ENCODE measurements around the gene DNAJB6.

The DNAJB6 gene

DNA sequence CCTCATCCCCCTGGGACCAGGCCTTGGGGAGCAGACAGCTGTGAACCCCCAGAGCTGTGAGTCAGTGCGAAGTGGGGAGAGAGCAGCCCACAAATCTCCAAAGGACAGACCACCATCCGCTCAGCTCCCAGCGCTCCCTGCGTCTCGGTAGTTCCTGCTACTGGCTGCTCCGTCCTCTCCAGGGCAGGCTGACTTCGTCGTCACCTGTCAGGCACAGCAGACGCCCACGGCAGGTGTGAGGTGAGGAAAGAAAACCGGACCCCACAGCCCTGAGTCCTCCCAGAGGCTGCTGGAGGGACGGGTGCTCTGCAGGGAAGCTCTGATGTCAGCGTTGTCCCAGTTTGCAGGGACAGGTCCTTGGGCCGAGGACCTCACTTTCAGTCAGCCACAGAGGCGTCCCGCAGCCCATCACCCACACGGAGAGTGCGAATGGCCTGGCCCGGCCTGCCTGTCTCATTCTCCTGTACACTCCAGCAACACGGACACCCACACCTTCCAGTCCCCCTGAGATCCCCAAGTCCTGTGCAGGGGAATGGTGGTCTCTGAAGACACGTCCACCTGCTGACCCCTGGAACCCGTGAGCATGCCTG lies 95.2 kb downstream of the DNAJB6 start:
- TF ChIP-seq, protein P1, sequence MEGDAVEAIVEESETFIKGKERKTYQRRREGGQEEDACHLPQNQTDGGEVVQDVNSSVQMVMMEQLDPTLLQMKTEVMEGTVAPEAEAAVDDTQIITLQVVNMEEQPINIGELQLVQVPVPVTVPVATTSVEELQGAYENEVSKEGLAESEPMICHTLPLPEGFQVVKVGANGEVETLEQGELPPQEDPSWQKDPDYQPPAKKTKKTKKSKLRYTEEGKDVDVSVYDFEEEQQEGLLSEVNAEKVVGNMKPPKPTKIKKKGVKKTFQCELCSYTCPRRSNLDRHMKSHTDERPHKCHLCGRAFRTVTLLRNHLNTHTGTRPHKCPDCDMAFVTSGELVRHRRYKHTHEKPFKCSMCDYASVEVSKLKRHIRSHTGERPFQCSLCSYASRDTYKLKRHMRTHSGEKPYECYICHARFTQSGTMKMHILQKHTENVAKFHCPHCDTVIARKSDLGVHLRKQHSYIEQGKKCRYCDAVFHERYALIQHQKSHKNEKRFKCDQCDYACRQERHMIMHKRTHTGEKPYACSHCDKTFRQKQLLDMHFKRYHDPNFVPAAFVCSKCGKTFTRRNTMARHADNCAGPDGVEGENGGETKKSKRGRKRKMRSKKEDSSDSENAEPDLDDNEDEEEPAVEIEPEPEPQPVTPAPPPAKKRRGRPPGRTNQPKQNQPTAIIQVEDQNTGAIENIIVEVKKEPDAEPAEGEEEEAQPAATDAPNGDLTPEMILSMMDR (conservative IDR thresholded peaks at IDR 0.05; ENCODE audit: low read depth, low read length), result no peak
- no peak overlapping the region for H3K4me3 ChIP-seq (ENCODE audit: low read depth, low read length)
- DNase-seq (ENCODE audit: low read depth), result no peak

DNA sequence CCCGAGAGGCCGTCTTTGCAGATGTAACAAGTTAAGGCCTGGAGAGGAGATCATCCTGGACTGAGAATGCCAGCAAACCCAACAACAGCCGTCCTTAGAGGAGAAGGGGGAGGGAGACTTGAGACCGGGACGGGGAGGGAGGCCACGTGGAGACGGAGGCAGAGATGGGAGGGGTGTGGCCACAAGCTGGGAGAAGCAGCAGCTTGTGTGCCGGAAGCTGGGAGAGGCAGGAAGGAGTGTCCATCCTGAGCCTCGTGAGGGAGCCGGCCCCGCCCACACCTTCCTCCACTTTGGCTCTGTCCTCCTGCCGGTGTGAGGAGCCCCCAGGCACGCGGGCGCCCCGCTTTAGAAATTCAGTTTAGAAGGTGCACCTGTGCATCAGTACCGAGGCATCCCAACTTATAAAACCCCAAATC lies 95.7 kb downstream of the DNAJB6 start:
- DNase-seq (ENCODE audit: low read depth), result peak; percentile 83

DNA sequence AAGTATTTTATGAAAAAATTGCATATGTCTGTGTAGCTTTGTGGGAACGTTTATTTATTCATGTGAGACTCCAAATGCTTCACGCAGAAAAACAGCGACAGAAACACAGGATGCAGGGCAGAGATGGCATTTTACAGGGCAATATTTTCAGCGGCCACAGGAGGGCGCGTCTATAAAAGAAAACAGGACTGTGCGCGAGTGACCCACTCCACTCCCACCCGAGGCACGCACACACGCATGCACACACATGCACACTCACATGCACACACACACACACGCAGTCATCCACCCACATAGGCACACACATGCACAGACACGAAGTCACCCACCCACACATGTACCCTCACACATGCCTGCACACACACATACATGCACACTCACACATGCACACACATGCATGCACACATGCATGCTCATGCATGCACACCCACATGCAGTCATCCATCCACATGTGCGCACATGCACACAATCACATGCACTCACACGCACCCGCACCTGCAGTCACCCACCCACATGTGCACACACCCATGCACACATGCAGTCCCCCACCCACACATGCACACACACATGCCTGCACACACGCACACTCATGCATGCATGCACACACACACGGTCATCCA lies 96.3 kb downstream of the DNAJB6 start:
- peak; percentile 54 for DNase-seq (ENCODE audit: low read depth)
- H3K4me3 ChIP-seq (ENCODE audit: low read depth, low read length), result peak overlapping the region; percentile 22
- TF ChIP-seq, protein P1 (conservative IDR thresholded peaks at IDR 0.05; ENCODE audit: low read depth, low read length), result peak; percentile 83

More for the DNA sequence above, 95.7 kb downstream of the DNAJB6 start:
- peak overlapping the region; percentile 22 for H3K4me3 ChIP-seq (ENCODE audit: low read depth, low read length)
- TF ChIP-seq, protein P1 (conservative IDR thresholded peaks at IDR 0.05; ENCODE audit: low read depth, low read length), result no peak

DNA sequence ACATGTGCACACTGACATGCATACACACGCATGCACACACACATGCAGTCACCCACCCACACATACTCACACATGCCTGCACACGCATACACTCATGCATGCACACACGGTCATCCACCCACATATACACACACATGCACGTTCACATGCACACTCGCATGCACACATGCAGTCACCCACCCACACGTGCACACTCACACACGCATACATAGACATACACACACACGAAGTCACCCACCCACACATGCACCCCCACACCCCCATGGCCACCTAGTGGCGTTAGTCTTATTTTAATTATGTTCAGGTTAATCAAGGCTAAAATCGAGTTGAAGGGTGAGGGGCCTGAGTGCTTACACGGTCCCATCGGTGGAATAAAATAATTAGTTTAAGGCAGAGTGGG lies 96.8 kb downstream of the DNAJB6 start:
- no peak overlapping the region for H3K4me3 ChIP-seq (ENCODE audit: low read depth, low read length)
- TF ChIP-seq, protein P1 (conservative IDR thresholded peaks at IDR 0.05; ENCODE audit: low read depth, low read length), result no peak
- DNase-seq (ENCODE audit: low read depth), result no peak

DNA sequence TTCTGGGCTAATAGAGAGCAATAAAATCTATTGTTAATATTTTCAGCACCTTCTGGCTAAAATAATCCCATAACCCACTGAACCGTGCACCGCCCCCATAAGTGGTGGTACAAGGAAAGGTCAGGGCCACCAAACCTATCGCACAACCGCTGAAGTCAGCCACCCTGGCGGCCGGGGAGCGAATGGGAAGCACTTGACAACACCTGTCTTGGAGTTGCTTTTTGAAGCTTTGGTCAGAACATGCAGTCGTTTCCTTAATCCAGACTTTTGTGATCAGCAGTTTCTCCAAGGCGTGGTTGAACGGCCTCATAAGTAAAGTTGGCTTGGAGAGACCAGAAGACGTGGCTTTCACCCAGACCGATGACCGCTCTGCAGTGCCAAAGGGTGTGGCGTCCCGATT lies 97.4 kb downstream of the DNAJB6 start:
- DNase-seq (ENCODE audit: low read depth), result no peak
- no peak overlapping the region for H3K4me3 ChIP-seq (ENCODE audit: low read depth, low read length)
- TF ChIP-seq, protein P1 (conservative IDR thresholded peaks at IDR 0.05; ENCODE audit: low read depth, low read length), result no peak

DNA sequence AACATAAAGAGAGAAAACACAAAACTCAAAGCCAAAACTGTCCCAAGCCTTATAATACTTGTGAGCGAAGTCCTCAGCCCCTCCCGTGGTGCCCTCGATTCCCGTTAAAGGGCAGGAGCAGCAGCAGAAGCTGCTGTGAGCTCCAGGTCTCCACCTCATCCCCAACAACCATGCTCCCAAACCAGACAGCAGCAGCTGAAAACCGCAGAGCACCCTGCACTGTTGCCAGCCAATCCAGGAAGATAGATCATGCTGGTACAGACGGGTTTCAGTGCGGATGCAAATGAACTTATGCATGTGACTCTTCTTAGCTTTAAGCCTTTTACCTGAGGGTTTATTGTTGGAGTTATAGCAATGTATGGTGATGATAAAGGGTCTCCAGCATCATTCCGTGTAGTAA lies 97.9 kb downstream of the DNAJB6 start:
- no peak for DNase-seq (ENCODE audit: low read depth)
- TF ChIP-seq, protein P1 (conservative IDR thresholded peaks at IDR 0.05; ENCODE audit: low read depth, low read length), result no peak
- no peak overlapping the region for H3K4me3 ChIP-seq (ENCODE audit: low read depth, low read length)

DNA sequence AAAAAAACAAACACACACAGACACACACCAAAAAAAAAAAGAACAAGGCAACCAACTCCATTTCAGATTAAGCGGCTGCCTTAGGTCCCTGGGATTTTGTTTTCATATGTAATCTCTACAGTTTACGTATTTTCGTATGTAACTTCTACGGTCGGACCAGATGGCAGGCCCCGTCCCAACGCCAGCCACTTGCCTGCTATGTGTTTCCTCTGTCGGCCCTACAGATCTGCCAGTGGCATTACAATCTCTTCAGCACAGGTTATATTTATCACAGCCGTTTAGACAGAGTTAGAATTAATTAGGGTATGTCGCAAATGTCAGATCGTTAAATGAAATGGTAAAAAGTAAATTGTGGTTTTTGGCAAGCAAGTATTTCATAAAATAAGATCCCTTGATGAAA lies 99.3 kb downstream of the DNAJB6 start:
- no peak for DNase-seq (ENCODE audit: low read depth)
- TF ChIP-seq, protein P1 (conservative IDR thresholded peaks at IDR 0.05; ENCODE audit: low read depth, low read length), result no peak
- H3K4me3 ChIP-seq (ENCODE audit: low read depth, low read length), result no peak overlapping the region

Data from choroid plexus epithelial cell (primary cell).